Mesodermal cell (in vitro differentiated cells): ENCODE results near the gene NDRG4.

Source experiments
- H3K27ac ChIP-seq: 2 replicates; pipeline ENCODE4 v1.7.0; 2013; ENCODE audit warnings: mild to moderate bottlenecking, low read depth, low read length, moderate library complexity; ENCODE audit not compliant: severe bottlenecking
- H3K36me3 ChIP-seq: 2 replicates; pipeline ENCODE4 v1.7.1; 2013; ENCODE audit warnings: mild to moderate bottlenecking, low read length, moderate library complexity; ENCODE audit not compliant: control insufficient read depth, insufficient read depth
- H3K4me1 ChIP-seq: one replicate; pipeline ENCODE4 v1.7.1; 2013; ENCODE audit warnings: mild to moderate bottlenecking, low read length; ENCODE audit not compliant: insufficient read depth, control insufficient read depth, poor library complexity, severe bottlenecking
- H3K4me3 ChIP-seq: 2 replicates; pipeline ENCODE4 v1.7.0; 2013; ENCODE audit warnings: low read length, control low read depth, mild to moderate bottlenecking; ENCODE audit not compliant: insufficient read depth, poor library complexity, severe bottlenecking; ENCODE audit errors: extremely low read depth
- H3K9me3 ChIP-seq: 2 replicates; pipeline ENCODE4 v1.7.1; 2013; ENCODE audit warnings: mild to moderate bottlenecking, low read length, moderate library complexity; ENCODE audit not compliant: control insufficient read depth
- WGBS, 2 experiments: methylation state at CpG; one replicate each; pipeline ENCODE4 v1.1.5; 2013; ENCODE audit warnings: missing lambda C conversion rate in 2 of 2; ENCODE audit not compliant: insufficient coverage in 2 of 2; 5-methylcytosine and 5-hydroxymethylcytosine counted together

NDRG4 gene

DNA sequence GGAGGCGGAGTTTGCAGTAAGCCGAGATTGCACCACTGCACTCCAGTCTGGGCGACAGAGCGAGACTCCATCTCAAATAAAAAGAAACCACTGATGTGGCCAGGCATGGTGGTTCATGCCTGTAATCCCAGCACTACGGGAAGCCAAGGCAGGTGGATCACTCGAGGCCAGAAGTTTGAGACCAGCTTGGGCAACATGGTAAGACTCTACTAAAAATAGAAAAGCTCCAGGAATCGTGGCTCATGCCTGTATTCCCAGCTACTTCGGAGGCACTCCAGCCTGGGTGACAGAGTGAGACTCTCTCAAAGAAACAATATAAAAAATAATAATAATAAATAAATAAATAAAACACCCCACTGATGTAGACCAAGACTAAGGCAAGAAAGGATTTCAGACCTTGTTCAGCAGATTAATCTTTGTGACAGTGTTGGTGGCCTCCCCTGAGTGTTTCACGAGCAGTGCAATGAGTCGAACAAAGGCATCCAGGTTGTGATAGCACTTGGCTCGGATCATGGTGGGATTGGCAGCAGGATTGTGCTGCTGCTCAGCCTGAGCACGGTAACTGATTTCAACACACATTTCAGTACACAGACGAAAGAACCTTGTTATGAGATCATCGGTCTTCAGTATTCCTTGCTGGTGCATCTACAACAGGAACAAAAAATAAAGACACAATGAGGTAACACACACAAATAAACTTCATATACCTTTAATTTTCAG is 34.0 kb downstream of the NDRG4 start:
- Histone ChIP-seq H3K36me3 (peaks cover 92% of the 10 kb centered on the region), H3K4me3 (no peak overlapping the region)
- 90 to 95% methylated on average over 9 to 10 of the region's 14 CpGs for WGBS, 2 experiments

DNA sequence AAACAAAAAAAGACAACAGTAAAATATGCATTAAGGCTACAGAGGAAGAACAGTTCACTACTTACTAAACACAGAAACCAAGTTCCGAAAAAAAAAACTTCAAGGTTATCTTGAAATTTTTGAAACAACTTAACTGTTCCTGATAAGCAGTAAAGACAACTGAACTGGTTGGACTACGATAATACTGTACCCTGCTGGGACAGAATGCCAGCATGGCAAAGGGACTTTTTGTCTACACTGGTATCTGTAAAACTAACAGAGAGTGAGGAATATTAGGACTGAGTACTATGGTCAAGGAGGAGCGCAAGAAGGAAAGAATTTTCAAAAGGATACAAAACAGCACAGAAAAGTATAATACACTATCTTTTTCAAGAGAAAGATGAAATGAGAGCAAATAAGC is 35.2 kb downstream of the NDRG4 start:
- Histone ChIP-seq H3K9me3 (no peaks in the 10 kb centered on the region), H3K36me3 (peaks cover 96% of the 10 kb centered on the region), H3K4me1 (no peaks in the 10 kb centered on the region), H3K27ac (no peak overlapping the region), H3K4me3 (no peak overlapping the region)
- WGBS, 2 experiments: 88 to 100% methylated on average over 2 of the region's 3 CpGs

More for the DNA sequence above, 34.0 kb downstream of the NDRG4 start:
- no peaks in the 10 kb centered on the region for H3K9me3 ChIP-seq
- no peaks in the 10 kb centered on the region for H3K4me1 ChIP-seq
- no peak overlapping the region for H3K27ac ChIP-seq

DNA sequence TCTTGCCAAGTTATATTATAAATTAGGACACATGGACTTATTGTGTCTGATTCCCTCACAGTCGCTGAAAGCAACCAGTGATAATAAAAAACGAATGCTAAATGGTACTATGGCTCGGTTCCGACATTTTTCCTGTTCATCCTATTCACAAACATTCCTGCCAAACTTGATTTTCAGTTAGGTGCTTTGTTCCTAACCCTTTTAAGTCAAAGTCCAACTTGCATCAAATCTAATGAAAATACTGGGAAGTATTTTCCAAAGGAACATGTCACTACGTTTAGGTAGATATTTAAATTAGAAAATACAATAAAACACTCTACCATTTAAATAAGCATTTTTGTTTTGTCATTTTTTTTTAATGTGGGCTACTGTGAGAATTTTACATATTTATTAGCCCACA is 36.3 kb downstream of the NDRG4 start:
- H3K4me3 ChIP-seq: no peak overlapping the region
- H3K27ac ChIP-seq: no peak overlapping the region
- H3K36me3 ChIP-seq: peaks cover 95% of the 10 kb centered on the region
- H3K4me1 ChIP-seq: no peaks in the 10 kb centered on the region
- WGBS, 2 experiments: 100% methylated on average over 4 of the region's 5 CpGs
- no peaks in the 10 kb centered on the region for H3K9me3 ChIP-seq

- H3K27ac ChIP-seq: no peak overlapping the region
- H3K9me3 ChIP-seq: no peaks in the 10 kb centered on the region
- H3K4me3 ChIP-seq: no peak overlapping the region
- WGBS, 2 experiments: 93 to 97% methylated on average over 6 to 8 of the region's 10 CpGs
- no peaks in the 10 kb centered on the region for H3K4me1 ChIP-seq
- H3K36me3 ChIP-seq: peaks cover 95% of the 10 kb centered on the region
Observed at GRCh38 chr16:58537124-58537906, 37.4 kb downstream of the NDRG4 start.

DNA sequence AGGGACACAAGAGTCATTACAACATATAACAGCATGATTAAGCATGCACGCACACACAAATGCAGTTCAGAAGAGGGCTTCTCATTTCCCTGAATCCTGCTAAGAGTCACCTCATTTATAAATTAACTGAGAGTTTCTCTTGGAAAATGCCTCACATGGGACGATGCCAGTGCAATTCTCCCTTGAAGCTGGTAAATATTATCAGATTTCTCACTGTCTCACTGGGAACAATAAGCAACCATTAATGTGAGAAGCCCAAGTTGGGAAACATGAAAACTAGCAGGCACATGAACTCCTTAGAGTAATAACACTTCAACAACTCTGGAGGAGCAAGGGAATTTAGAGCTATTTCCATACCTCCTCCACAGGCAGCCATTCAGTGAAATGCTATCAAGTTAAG is 41.8 kb downstream of the NDRG4 start:
- Histone ChIP-seq H3K4me1 (no peaks in the 10 kb centered on the region), H3K9me3 (no peaks in the 10 kb centered on the region), H3K27ac (no peak overlapping the region), H3K4me3 (no peak overlapping the region), H3K36me3 (peaks cover 97% of the 10 kb centered on the region)
- 100% methylated on average over 2 of the region's 2 CpGs for WGBS, 2 experiments

DNA sequence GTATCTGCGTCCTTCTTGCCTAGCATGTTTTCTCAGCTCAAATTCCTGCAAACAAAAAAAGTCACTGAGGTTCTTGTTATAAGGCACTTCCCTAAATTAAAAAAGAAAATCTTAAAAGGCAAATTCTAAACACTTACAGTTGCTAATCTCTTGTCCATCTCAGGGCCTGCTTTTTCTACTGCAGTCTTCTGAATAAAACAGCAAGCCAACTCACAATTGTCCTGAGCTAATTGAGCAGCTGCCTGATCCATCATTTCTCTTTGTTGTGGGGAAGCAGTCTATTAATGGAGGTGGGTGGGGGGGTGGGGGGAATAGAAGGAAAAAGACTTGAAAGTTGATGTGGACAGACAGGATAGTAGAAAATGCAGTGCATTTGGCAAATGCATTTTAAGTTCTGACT is 42.3 kb downstream of the NDRG4 start:
- Histone ChIP-seq H3K27ac (no peak overlapping the region), H3K4me1 (no peaks in the 10 kb centered on the region), H3K36me3 (peaks cover 95% of the 10 kb centered on the region), H3K9me3 (no peaks in the 10 kb centered on the region), H3K4me3 (no peak overlapping the region)
- WGBS, 2 experiments: 100% methylated on average over 1 of the region's 1 CpG

- Histone ChIP-seq H3K36me3 (peaks cover 95% of the 10 kb centered on the region), H3K4me3 (no peak overlapping the region), H3K4me1 (no peaks in the 10 kb centered on the region), H3K9me3 (no peaks in the 10 kb centered on the region), H3K27ac (no peak overlapping the region)
- 92 to 99% methylated on average over 6 to 7 of the region's 8 CpGs for WGBS, 2 experiments
Observed at GRCh38 chr16:58543685-58544084, 43.7 kb downstream of the NDRG4 start.

DNA sequence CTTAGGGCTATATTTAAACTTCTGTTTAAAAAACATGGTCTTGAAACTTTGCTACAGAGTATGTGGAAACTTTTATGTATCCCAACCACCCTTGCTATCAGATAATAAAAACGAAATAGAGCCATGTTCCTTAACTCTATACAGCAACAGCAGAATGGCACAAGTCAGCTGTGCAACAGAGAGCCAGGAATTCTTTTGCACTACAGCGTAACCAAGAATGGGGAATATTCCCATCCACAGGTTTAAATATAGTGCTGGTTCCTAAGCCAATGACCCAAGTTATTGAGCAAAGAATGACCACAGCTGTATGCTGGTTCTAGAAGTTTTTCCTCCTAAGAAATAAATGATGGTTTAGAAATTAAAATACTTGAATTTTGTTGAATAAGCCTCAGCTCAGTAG is 48.4 kb downstream of the NDRG4 start:
- Histone ChIP-seq H3K36me3 (peaks cover 94% of the 10 kb centered on the region), H3K4me3 (no peak overlapping the region), H3K9me3 (no peaks in the 10 kb centered on the region), H3K27ac (no peak overlapping the region), H3K4me1 (no peaks in the 10 kb centered on the region)
- 100% methylated on average over 1 of the region's 2 CpGs; no CpG with 5 or more reads in 1 of the 2 experiments for WGBS, 2 experiments

DNA sequence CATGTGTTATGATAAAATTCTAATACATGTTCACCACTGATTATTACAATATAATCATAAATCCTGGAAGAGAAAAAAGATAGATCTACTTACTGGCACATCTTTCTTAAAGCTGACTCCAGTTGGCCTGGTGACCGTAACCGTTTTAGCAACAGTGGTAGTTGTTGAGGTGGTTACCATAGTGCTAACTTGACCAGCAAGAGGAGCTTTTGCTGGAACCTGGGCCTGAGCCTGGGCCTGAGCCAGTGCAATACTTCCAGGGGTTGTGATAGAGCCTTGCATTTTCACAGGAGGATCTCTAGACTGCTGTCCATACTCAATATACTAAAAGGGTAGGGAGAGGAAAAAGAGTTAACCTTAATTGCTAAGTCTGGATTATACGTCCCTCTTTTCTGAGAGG is 51.6 kb downstream of the NDRG4 start:
- WGBS, 2 experiments: 100% methylated on average over 2 of the region's 3 CpGs; no CpG with 5 or more reads in 1 of the 2 experiments
- Histone ChIP-seq H3K36me3 (peaks cover 91% of the 10 kb centered on the region), H3K4me1 (no peaks in the 10 kb centered on the region), H3K27ac (no peak overlapping the region), H3K9me3 (no peaks in the 10 kb centered on the region), H3K4me3 (no peak overlapping the region)

DNA sequence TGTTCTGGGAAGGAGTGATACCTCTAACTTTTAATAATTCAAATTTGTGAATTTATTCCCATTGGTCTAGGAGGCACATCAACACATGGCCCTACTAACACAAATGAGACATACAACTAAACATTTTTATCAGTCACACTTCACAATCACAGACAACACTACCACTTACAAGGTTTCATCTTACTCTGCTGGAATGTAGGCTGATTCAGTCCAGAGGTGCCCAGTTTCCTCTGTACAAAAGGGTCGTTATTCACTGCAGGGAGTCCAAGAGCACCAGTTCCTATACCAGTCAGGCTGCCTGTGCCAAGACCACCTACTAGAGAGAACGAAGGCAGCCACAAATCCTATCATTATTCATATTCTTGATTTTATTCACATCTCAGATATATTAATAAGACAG is 56.7 kb downstream of the NDRG4 start:
- Histone ChIP-seq H3K9me3 (no peaks in the 10 kb centered on the region), H3K27ac (no peak overlapping the region), H3K4me1 (no peaks in the 10 kb centered on the region), H3K36me3 (peaks cover 93% of the 10 kb centered on the region), H3K4me3 (no peak overlapping the region)
- 83% methylated on average over 1 of the region's 2 CpGs; no CpG with 5 or more reads in 1 of the 2 experiments for WGBS, 2 experiments
